ENCODE results near the gene ZNF346. TPM values are rescaled to one million over a fixed set of nuclear protein-coding genes. Genes with fewer than 3 reads are reported as not detected.

Gene ZNF346
- total RNA-seq, 1 donor from 2014 or later, result 7.1 TPM

- Histone ChIP-seq H3K27me3 (ENCODE audit: control insufficient read depth, insufficient read depth, low read length) (no peaks in the 10 kb centered on the region), H3K4me3 (ENCODE audit: low read depth, low read length) (no peak overlapping the region), H3K36me3 (ENCODE audit: control insufficient read depth, insufficient read depth, low read length) (no peaks in the 10 kb centered on the region)
- TF ChIP-seq CTCF (IDR thresholded peaks at IDR 0.05; ENCODE audit: insufficient read depth, low read length, severe bottlenecking), result no peak
- DNase-seq (ENCODE audit: low read depth) (no peak), FAIRE-seq (no peak)
Observed at GRCh38 chr5:177099422-177100093, 77.1 kb downstream of the ZNF346 start.

- Histone ChIP-seq H3K36me3 (ENCODE audit: control insufficient read depth, insufficient read depth, low read length) (no peaks in the 10 kb centered on the region), H3K4me3 (ENCODE audit: low read depth, low read length) (no peak overlapping the region), H3K27me3 (ENCODE audit: control insufficient read depth, insufficient read depth, low read length) (no peaks in the 10 kb centered on the region)
- FAIRE-seq, result no peak
- no peak for DNase-seq (ENCODE audit: low read depth)
- no peak for TF ChIP-seq CTCF (IDR thresholded peaks at IDR 0.05; ENCODE audit: insufficient read depth, low read length, severe bottlenecking)
Observed at GRCh38 chr5:177100714-177101121, 78.2 kb downstream of the ZNF346 start.

- no peak for TF ChIP-seq CTCF (IDR thresholded peaks at IDR 0.05; ENCODE audit: insufficient read depth, low read length, severe bottlenecking)
- H3K27me3 ChIP-seq (ENCODE audit: control insufficient read depth, insufficient read depth, low read length), result no peaks in the 10 kb centered on the region
- H3K36me3 ChIP-seq (ENCODE audit: control insufficient read depth, insufficient read depth, low read length), result no peaks in the 10 kb centered on the region
- no peak overlapping the region for H3K4me3 ChIP-seq (ENCODE audit: low read depth, low read length)
- peak; percentile 17 for DNase-seq (ENCODE audit: low read depth)
- no peak for FAIRE-seq
Observed at GRCh38 chr5:177103523-177104253, 81.2 kb downstream of the ZNF346 start.

GRCh38 chr5:177105691-177106476, 83.4 kb downstream of the ZNF346 start:
- TF ChIP-seq CTCF (IDR thresholded peaks at IDR 0.05; ENCODE audit: insufficient read depth, low read length, severe bottlenecking), result no peak
- FAIRE-seq (no peak), DNase-seq (ENCODE audit: low read depth) (no peak)
- no peak overlapping the region for H3K4me3 ChIP-seq (ENCODE audit: low read depth, low read length)
- no peaks in the 10 kb centered on the region for H3K27me3 ChIP-seq (ENCODE audit: control insufficient read depth, insufficient read depth, low read length)
- H3K36me3 ChIP-seq (ENCODE audit: control insufficient read depth, insufficient read depth, low read length), result no peaks in the 10 kb centered on the region

GRCh38 chr5:177107159-177107558, 84.7 kb downstream of the ZNF346 start:
- no peak for TF ChIP-seq CTCF (IDR thresholded peaks at IDR 0.05; ENCODE audit: insufficient read depth, low read length, severe bottlenecking)
- no peaks in the 10 kb centered on the region for H3K36me3 ChIP-seq (ENCODE audit: control insufficient read depth, insufficient read depth, low read length)
- DNase-seq (ENCODE audit: low read depth) (no peak), FAIRE-seq (no peak)
- no peaks in the 10 kb centered on the region for H3K27me3 ChIP-seq (ENCODE audit: control insufficient read depth, insufficient read depth, low read length)
- no peak overlapping the region for H3K4me3 ChIP-seq (ENCODE audit: low read depth, low read length)
